Activated CD8-positive, alpha-beta T cell treated with anti-CD3 and anti-CD28 coated beads for 36 hours (primary cell): ENCODE measurements around the gene LRP2BP. TPM values are rescaled to one million over a fixed set of nuclear protein-coding genes. Genes with fewer than 3 reads are reported as not detected.
"Not testable (repeated sequence)": the region's sequence is repeated elsewhere in the genome, so short reads cannot be mapped to it uniquely, and the experiment has no call there.

Source experiments
- ATAC-seq: fragments of 200-7000 bp; cut with Tn5 transposase; one replicate; pipeline ENCODE4 v1.10.0; 2021; ENCODE audit warnings: mild to moderate bottlenecking, moderate library complexity
- CTCF ChIA-PET: fragments of 350-600 bp; sonication (Branson Sonifier 250); formaldehyde crosslinking; loops from one replicate; lab custom pipeline; 2021; ENCODE audit warnings: antibody characterized with exemption; lab: Charles Lee
- POLR2A ChIA-PET: fragments of 350-600 bp; sonication (Branson Sonifier 250); formaldehyde crosslinking; loops from one replicate; lab custom pipeline; 2021; ENCODE audit warnings: antibody characterized with exemption; lab: Charles Lee
- DNase-seq: peaks from one replicate; pipeline ENCODE4 v3.0.0-alpha.2; 2020
- H3K27ac Mint-ChIP-seq: one replicate; pipeline ENCODE4 v1.8.0; 2021; ENCODE audit warnings: mild to moderate bottlenecking, mixed read lengths
- H3K27me3 Mint-ChIP-seq: one replicate; pipeline ENCODE4 v1.8.0; 2021; ENCODE audit warnings: mixed read lengths
- H3K36me3 Mint-ChIP-seq: one replicate; pipeline ENCODE4 v1.8.0; 2021; ENCODE audit warnings: low read depth, mixed read lengths
- H3K4me1 Mint-ChIP-seq: one replicate; pipeline ENCODE4 v1.8.0; 2021; ENCODE audit warnings: low read depth, mixed read lengths
- H3K4me3 Mint-ChIP-seq: one replicate; pipeline ENCODE4 v1.8.0; 2021; ENCODE audit warnings: mild to moderate bottlenecking, moderate library complexity, mixed read lengths
- H3K9me3 Mint-ChIP-seq: one replicate; pipeline ENCODE4 v1.8.0; 2021; ENCODE audit warnings: mixed read lengths
- intact Hi-C: fragments of 100-400 bp; cut with micrococcal nuclease; formaldehyde crosslinking; loops from one replicate; pipeline ENCODE4 v1.10.0; 2022
- total RNA-seq, 2 experiments: library from RNA; stranded (reverse); gene quantifications; one replicate each; pipeline ENCODE4 v1.2.3, GENCODE V29; 2021
- TF ChIP-seq, protein P1 (sequence below): fragments of 200-600 bp; IDR thresholded peaks from one replicate; pipeline ENCODE4 v1.8.0; 2022; ENCODE audit warnings: antibody characterized with exemption, mild to moderate bottlenecking

Gene LRP2BP
- total RNA-seq, 2 experiments from 2014 or later = 1.1 to 1.2 TPM

DNA sequence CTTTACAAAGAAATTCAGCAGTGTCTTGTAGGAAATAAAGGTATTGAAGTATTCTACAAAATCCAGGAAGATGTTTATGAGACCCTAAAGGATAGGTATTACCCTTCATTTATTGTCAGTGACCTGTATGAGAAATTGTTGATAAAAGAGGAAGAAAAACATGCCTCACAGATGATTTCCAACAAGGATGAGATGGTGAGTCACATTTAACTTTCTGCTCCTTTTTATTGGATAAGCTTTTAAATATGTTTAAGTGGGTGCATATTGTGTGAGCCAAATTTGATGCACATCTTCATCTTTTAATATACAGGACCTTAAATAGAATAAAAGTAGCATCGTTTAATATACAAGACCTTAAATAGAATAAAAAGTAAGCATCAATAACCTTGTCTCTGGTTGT, 72.1 kb downstream of the LRP2BP start:
- intact Hi-C loops = no loop called here
- peaks cover 18% of the 10 kb centered on the region for H3K36me3 Mint-ChIP-seq
- no peak for DNase-seq
- H3K27ac Mint-ChIP-seq = no peak overlapping the region
- TF ChIP-seq, protein P1, sequence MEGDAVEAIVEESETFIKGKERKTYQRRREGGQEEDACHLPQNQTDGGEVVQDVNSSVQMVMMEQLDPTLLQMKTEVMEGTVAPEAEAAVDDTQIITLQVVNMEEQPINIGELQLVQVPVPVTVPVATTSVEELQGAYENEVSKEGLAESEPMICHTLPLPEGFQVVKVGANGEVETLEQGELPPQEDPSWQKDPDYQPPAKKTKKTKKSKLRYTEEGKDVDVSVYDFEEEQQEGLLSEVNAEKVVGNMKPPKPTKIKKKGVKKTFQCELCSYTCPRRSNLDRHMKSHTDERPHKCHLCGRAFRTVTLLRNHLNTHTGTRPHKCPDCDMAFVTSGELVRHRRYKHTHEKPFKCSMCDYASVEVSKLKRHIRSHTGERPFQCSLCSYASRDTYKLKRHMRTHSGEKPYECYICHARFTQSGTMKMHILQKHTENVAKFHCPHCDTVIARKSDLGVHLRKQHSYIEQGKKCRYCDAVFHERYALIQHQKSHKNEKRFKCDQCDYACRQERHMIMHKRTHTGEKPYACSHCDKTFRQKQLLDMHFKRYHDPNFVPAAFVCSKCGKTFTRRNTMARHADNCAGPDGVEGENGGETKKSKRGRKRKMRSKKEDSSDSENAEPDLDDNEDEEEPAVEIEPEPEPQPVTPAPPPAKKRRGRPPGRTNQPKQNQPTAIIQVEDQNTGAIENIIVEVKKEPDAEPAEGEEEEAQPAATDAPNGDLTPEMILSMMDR = no peak
- H3K4me3 Mint-ChIP-seq = no peak overlapping the region
- CTCF ChIA-PET = interaction anchor here (0.5 kb wide), 1 partner anchor 22 kb away, joined by 3 read pairs; no protein-coding TSS in a partner anchor
- peaks cover 3% of the 10 kb centered on the region for H3K4me1 Mint-ChIP-seq
- POLR2A ChIA-PET = no interaction called here
- H3K9me3 Mint-ChIP-seq = no peaks in the 10 kb centered on the region
- no peak for ATAC-seq
- no peaks in the 10 kb centered on the region for H3K27me3 Mint-ChIP-seq

- Mint-ChIP-seq H3K27ac (no peak overlapping the region), H3K4me1 (peaks cover 7% of the 10 kb centered on the region), H3K36me3 (peaks cover 15% of the 10 kb centered on the region), H3K27me3 (no peaks in the 10 kb centered on the region), H3K9me3 (no peaks in the 10 kb centered on the region), H3K4me3 (no peak overlapping the region)
- ChIA-PET POLR2A (no interaction called here), CTCF (interaction anchor here (1.2 kb wide), 1 partner anchor 12 kb away, joined by 3 read pairs; no protein-coding TSS in a partner anchor)
- intact Hi-C loops = no loop called here
- TF ChIP-seq, protein P1 = no peak
- ATAC-seq (no peak), DNase-seq (no peak)
Observed at GRCh38 chr4:185322803-185323202, 72.9 kb downstream of the LRP2BP start.

DNA sequence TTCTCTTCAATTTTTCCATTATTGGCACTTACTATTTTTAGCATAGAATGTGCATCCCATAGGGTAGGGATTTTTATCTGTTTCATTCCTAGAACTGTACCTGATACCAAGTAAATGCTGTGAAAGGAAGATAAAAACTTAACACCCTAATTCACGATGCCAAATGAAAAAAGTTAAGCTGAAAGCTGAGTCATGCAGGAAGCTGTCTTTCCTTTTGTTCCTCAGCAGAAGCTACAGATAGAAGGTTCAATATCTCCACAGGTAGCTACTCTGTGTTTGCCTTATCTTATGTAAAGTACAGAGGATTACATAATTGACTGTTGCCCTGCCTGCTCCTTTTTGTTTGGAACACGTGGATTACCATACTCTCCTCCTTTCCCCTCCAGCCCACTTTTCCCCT, 77.0 kb downstream of the LRP2BP start:
- no peaks in the 10 kb centered on the region for H3K27me3 Mint-ChIP-seq
- H3K9me3 Mint-ChIP-seq = peaks cover 2% of the 10 kb centered on the region
- TF ChIP-seq, protein P1 = no peak
- DNase-seq = no peak
- ChIA-PET POLR2A (no interaction called here), CTCF (no interaction called here)
- ATAC-seq = peak; percentile 37
- no peak overlapping the region for H3K27ac Mint-ChIP-seq
- peaks cover 7% of the 10 kb centered on the region for H3K4me1 Mint-ChIP-seq
- intact Hi-C loops = no loop called here
- no peak overlapping the region for H3K4me3 Mint-ChIP-seq
- H3K36me3 Mint-ChIP-seq = peaks cover 44% of the 10 kb centered on the region

GRCh38 chr4:185317880-185318279, 77.8 kb downstream of the LRP2BP start:
- POLR2A ChIA-PET = no interaction called here
- TF ChIP-seq, protein P1 = no peak
- peaks cover 51% of the 10 kb centered on the region for H3K36me3 Mint-ChIP-seq
- H3K27ac Mint-ChIP-seq = no peak overlapping the region
- CTCF ChIA-PET = no interaction called here
- H3K9me3 Mint-ChIP-seq = peaks cover 2% of the 10 kb centered on the region
- DNase-seq (no peak), ATAC-seq (no peak)
- no peaks in the 10 kb centered on the region for H3K27me3 Mint-ChIP-seq
- H3K4me3 Mint-ChIP-seq = no peak overlapping the region
- intact Hi-C loops = no loop called here
- H3K4me1 Mint-ChIP-seq = peaks cover 7% of the 10 kb centered on the region

DNA sequence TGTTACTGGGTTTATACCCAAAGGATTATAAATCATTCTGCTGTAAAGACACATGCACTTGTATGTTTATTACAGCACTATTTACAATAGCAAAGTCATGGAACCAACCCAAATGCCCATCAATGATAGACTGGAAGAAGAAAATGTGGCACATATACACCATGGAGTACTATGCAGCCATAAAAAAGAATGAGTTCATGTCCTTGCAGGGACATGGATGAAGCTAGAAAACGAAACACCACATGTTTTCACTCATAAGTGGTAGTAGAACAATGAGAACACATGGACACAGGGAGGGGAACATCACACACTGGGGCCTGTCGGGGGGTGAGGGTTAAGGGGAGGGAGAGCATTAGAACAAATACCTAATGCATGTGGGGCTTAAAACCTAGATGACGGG, 78.3 kb downstream of the LRP2BP start:
- H3K27ac Mint-ChIP-seq, H3K9me3 Mint-ChIP-seq, H3K27me3 Mint-ChIP-seq, ATAC-seq, H3K4me3 Mint-ChIP-seq, POLR2A ChIA-PET, CTCF ChIA-PET, H3K4me1 Mint-ChIP-seq, DNase-seq, intact Hi-C loops: not testable (repeated sequence)
- H3K36me3 Mint-ChIP-seq = peaks cover 52% of the 10 kb centered on the region

Other genes with a start within 250 kb of the LRP2BP start
- 10 to 100 TPM; 48.5 to 50.3 TPM for gene CFAP97, start 191.9 kb downstream of the LRP2BP start, total RNA-seq
- 10 to 100 TPM; 24.0 to 24.3 TPM for gene SNX25, start 186.3 kb downstream of the LRP2BP start, total RNA-seq
- 10 to 100 TPM; 51.2 to 54.6 TPM for gene ANKRD37, start 917 bp upstream of the LRP2BP start, total RNA-seq
- 10 to 100 TPM; 32.0 to 36.1 TPM for gene UFSP2, start 30.0 kb upstream of the LRP2BP start, total RNA-seq
- under 1 TPM; 0.45 to 0.81 TPM for gene CCDC110, start 75.8 kb upstream of the LRP2BP start, total RNA-seq
- not detected for gene PDLIM3, start 139.6 kb upstream of the LRP2BP start, total RNA-seq